H1 (cell line): ENCODE results near the gene CRADD.

Experiments
- ASH2L ChIP-seq: fragments of 200-600, 300-600 bp; sonication (generic); IDR thresholded peaks from one replicate; pipeline ENCODE4 v1.7.1; 2017; ENCODE audit warnings: low read length
- FOSL1 ChIP-seq: IDR thresholded peaks from 2 replicates; pipeline ENCODE4 v1.6.1; 2011; ENCODE audit warnings: mild to moderate bottlenecking, low read depth, low read length, moderate library complexity; ENCODE audit not compliant: insufficient read depth
- HDAC2 ChIP-seq, 2 experiments: fragments of 300-600 bp in 1 of 2; sonication (generic) in 1 of 2; IDR thresholded peaks; 2 replicates each; pipeline ENCODE4 v1.6.1; 2011 to 2012; ENCODE audit warnings: low read depth in 2 of 2, low read length in 2 of 2, mild to moderate bottlenecking in 2 of 2, moderate library complexity in 2 of 2, borderline replicate concordance in 1 of 2, inconsistent platforms in 1 of 2
- PHF8 ChIP-seq: fragments of 200-600 bp; sonication (generic); conservative IDR thresholded peaks from 2 replicates; pipeline ENCODE4 v1.7.1; 2012; ENCODE audit warnings: low read depth, mild to moderate bottlenecking, inconsistent platforms, low read length, moderate library complexity
- POLR2A ChIP-seq, 2 experiments: IDR thresholded peaks; 1 replicate in 1 of 2; 2 replicates in 1 of 2; pipeline ENCODE4 v1.6.1; 2011; ENCODE audit warnings: low read depth in 2 of 2, low read length in 2 of 2, mild to moderate bottlenecking in 2 of 2; ENCODE audit errors: control extremely low read depth in 1 of 2
- SAP30 ChIP-seq: fragments of 300-600 bp; sonication (generic); IDR thresholded peaks from 2 replicates; pipeline ENCODE4 v1.7.1; 2012; ENCODE audit warnings: low read length, moderate library complexity, mild to moderate bottlenecking, inconsistent platforms; ENCODE audit not compliant: insufficient read depth, insufficient replicate concordance
- TF ChIP-seq, protein P1 (sequence below), 3 experiments: IDR thresholded peaks; 1 replicate in 2 of 3; 2 replicates in 1 of 3; pipeline versions ENCODE4 v1.5.1 to v1.6.1; 2011; ENCODE audit warnings: low read length in 3 of 3, mild to moderate bottlenecking in 3 of 3, inconsistent platforms in 2 of 3, low read depth in 1 of 3, moderate library complexity in 1 of 3; ENCODE audit not compliant: insufficient read depth in 1 of 3; ENCODE audit errors: control extremely low read depth in 1 of 3

DNA sequence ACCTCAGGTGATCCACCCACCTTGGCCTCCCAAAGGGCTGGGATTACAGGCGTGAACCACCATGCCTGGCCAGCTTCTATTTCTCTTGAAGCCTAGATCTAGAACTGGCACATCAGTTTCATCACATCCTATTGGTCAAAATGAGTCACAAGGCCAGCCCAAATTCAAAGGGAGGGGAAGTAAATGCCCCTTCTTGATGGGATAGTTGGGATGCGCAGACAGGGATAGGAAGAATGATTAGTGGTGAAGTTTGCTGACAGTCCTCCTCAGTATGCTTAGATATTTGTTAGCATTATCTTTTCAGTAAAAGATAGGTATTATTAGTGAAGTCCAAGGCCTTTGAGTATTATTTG is 33.4 kb downstream of the CRADD start:
- TF ChIP-seq SAP30 (no peak), ASH2L (no peak), HDAC2 (IDR thresholded peaks at IDR 0.05; ENCODE audit: borderline replicate concordance in 1 of 2, low read depth in 2 of 2, low read length in 2 of 2) (no peak), POLR2A (IDR thresholded peaks at IDR 0.05; ENCODE audit: control extremely low read depth in 1 of 2, low read depth in 2 of 2, low read length in 2 of 2) (no peak), PHF8 (no peak), FOSL1 (no peak)
- TF ChIP-seq, protein P1, sequence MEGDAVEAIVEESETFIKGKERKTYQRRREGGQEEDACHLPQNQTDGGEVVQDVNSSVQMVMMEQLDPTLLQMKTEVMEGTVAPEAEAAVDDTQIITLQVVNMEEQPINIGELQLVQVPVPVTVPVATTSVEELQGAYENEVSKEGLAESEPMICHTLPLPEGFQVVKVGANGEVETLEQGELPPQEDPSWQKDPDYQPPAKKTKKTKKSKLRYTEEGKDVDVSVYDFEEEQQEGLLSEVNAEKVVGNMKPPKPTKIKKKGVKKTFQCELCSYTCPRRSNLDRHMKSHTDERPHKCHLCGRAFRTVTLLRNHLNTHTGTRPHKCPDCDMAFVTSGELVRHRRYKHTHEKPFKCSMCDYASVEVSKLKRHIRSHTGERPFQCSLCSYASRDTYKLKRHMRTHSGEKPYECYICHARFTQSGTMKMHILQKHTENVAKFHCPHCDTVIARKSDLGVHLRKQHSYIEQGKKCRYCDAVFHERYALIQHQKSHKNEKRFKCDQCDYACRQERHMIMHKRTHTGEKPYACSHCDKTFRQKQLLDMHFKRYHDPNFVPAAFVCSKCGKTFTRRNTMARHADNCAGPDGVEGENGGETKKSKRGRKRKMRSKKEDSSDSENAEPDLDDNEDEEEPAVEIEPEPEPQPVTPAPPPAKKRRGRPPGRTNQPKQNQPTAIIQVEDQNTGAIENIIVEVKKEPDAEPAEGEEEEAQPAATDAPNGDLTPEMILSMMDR (IDR thresholded peaks at IDR 0.05; ENCODE audit: control extremely low read depth in 1 of 3, insufficient read depth in 1 of 3, low read depth in 1 of 3, low read length in 3 of 3), result no peak
